Ovary (tissue), 9 donors: ENCODE results near the gene MOSMO. TPM values are rescaled to one million over a fixed set of nuclear protein-coding genes. Genes with fewer than 3 reads are reported as not detected.

ENCODE experiments used
- DNase-seq, 5 donors: peaks; one replicate each; pipeline ENCODE4 v3.0.0-alpha.2; 2019 to 2020
- H3K27ac ChIP-seq, 2 donors: fragments of 200-600 bp; one replicate each; pipeline versions ENCODE4 v1.5.1 to v1.8.0; 2019 to 2022
- H3K27me3 ChIP-seq: fragments of 200-600 bp; one replicate; pipeline ENCODE4 v1.8.0; 2022
- H3K36me3 ChIP-seq: fragments of 200-600 bp; sonication (generic); one replicate; pipeline ENCODE4 v1.5.1; 2019
- H3K4me1 ChIP-seq: one replicate; pipeline ENCODE4 v1.8.1; 2013; ENCODE audit warnings: mild to moderate bottlenecking, moderate library complexity; ENCODE audit not compliant: insufficient read depth
- H3K4me3 ChIP-seq: fragments of 200-600 bp; sonication (generic); one replicate; pipeline ENCODE4 v1.5.1; 2017
- H3K9me3 ChIP-seq, 2 donors: fragments of 200-600 bp in 1 of 2; sonication (generic) in 1 of 2; one replicate each; pipeline versions ENCODE4 v1.5.1 to v1.8.1; 2013 to 2019; ENCODE audit warnings: mild to moderate bottlenecking in 1 of 2, moderate library complexity in 1 of 2
- CTCF ChIP-seq, 3 donors: fragments of 450-650 bp in 2 of 3; fragments of 200-600 bp in 1 of 3; IDR thresholded peaks; one replicate each; pipeline versions ENCODE4 v1.5.1 to v1.8.0; 2016 to 2022; ENCODE audit warnings: antibody characterized with exemption in 3 of 3, mild to moderate bottlenecking in 1 of 3
- EP300 ChIP-seq: sonication (generic); formaldehyde crosslinking; IDR thresholded peaks from one replicate; pipeline ENCODE4 v1.6.1; 2017; ENCODE audit warnings: antibody characterized with exemption
- POLR2A ChIP-seq: fragments of 450-650 bp; IDR thresholded peaks from one replicate; pipeline ENCODE4 v1.6.1; 2017; ENCODE audit warnings: antibody characterized with exemption, mild to moderate bottlenecking, moderate library complexity
- WGBS, 3 donors: extraction: QIAGEN DNeasy Blood & Tissue Kit in 1 of 3; methylation state at CpG; one replicate each; pipeline versions ENCODE4 v1.1.5 to v1.1.7; 2013 to 2017; 5-methylcytosine and 5-hydroxymethylcytosine counted together
- intact Hi-C, 4 donors: fragments of 100-400 bp; cut with DNase I; formaldehyde crosslinking; loops; one replicate each; pipeline versions ENCODE4 v1.11.0 to v1.15.1; 2022 to 2023
- polyA plus RNA-seq, 2 donors: library from polyadenylated mRNA; stranded (reverse); fragments of 200-250 nt in 1 of 2; fragments of 350-450 nt in 1 of 2; fragmentation: Illumina TruSeq in 1 of 2; extraction: RNeasy Lipid Tissue Mini Kit (QIAGEN cat#74804) in 1 of 2; gene quantifications; one replicate each; pipeline ENCODE4 v1.2.3, GENCODE V29; 2013 to 2014
- total RNA-seq, 7 donors: library from RNA; depleted of rRNA in 2 of 7; stranded (reverse); fragments of >200 nt in 2 of 7; fragmentation: NEBNext Ultra II Directional in 3 of 7; extraction: Animal tissue kit (Norgen Biotek cat#: 25700) in 3 of 7; gene quantifications; one replicate each; pipeline versions ENCODE4 v1.1.0 to v1.2.4, GENCODE V29; 2016 to 2023
- donor health status: DM: no; HTN: no; CAD: no; lungs with moderate emphysema.
- donor health status: DM: no; HTN: no; CAD: no.
- donor health status: Bipolar disorder and iron deficiency.
- donor health status: DM: yes; HTN: yes; CAD: no.
- donor health status: DM: no; HTN: no; CAD: no.
- donor health status: DM: yes; HTN: yes; CAD: no.

Gene MOSMO
- total and polyA plus RNA-seq, 9 donors: 11.6 to 33.3 (median 18.2) TPM

DNA sequence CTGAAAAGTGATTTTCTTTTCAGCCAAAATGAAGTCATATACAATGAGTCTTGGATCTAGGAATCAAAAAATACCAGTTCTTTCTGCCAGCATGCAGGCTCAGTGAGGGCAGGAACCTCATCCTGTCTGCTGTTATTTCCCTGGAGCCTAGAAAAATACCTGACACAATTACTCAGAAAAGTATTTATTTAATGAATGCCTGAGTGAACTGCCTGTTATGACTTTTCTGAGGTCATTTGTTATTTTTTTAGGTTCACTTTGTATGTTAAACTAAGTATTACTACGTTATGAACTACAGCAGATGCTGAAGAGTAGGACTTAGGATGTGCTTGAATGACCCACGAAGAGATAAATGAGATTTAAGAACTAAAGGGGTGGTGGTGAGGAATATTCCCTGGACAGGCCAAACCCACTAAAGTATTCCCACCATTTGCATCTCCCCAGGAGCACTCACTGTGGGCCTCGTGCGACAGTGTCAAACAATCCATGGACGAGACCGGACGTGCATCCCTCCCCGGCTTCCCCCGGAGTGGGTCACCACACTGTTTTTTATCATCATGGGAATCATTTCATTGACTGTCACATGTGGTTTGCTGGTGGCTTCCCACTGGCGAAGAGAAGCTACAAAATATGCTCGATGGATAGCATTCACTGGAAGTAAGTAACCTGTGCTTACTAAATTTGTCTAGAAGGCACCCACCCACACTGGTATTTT is 67.3 kb downstream of the MOSMO start:
- Histone ChIP-seq H3K4me3 (no peak overlapping the region), H3K36me3 (no peaks in the 10 kb centered on the region), H3K4me1 (peaks cover 10% of the 10 kb centered on the region), H3K27me3 (no peaks in the 10 kb centered on the region), H3K27ac (no peak overlapping the region), H3K9me3 (no peaks in the 10 kb centered on the region)
- intact Hi-C loops: loop anchor here in 3 of 4 donors (5.0 to 10.0 kb wide), 4 partner anchors 70 to 230 kb away; partner anchors contain the start of genes PDZD9 (in 2 of the 3) and MOSMO (in 1 of the 3)
- no peak for TF ChIP-seq CTCF (IDR thresholded peaks at IDR 0.05)
- TF ChIP-seq POLR2A: no peak
- TF ChIP-seq EP300: no peak
- 95 to 97% (median 95%) methylated on average over 11 of the region's 11 CpGs for WGBS, 3 donors
- DNase-seq: no peak

GRCh38 chr16:22075776-22076175 is 67.9 kb downstream of the MOSMO start:
- intact Hi-C loops: loop anchor here in 3 of 4 donors (2.0 to 10.0 kb wide), 5 partner anchors 71 to 229 kb away; partner anchors contain the start of genes PDZD9 (in 3 of the 3) and MOSMO (in 1 of the 3)
- WGBS, 3 donors: 91 to 97% (median 96%) methylated on average over 1 of the region's 1 CpG
- Histone ChIP-seq H3K4me3 (no peak overlapping the region), H3K4me1 (peaks cover 6% of the 10 kb centered on the region), H3K36me3 (no peaks in the 10 kb centered on the region), H3K27ac (no peak overlapping the region), H3K9me3 (no peaks in the 10 kb centered on the region), H3K27me3 (no peaks in the 10 kb centered on the region)
- no peak for DNase-seq
- TF ChIP-seq EP300 (no peak), CTCF (IDR thresholded peaks at IDR 0.05) (no peak)

DNA sequence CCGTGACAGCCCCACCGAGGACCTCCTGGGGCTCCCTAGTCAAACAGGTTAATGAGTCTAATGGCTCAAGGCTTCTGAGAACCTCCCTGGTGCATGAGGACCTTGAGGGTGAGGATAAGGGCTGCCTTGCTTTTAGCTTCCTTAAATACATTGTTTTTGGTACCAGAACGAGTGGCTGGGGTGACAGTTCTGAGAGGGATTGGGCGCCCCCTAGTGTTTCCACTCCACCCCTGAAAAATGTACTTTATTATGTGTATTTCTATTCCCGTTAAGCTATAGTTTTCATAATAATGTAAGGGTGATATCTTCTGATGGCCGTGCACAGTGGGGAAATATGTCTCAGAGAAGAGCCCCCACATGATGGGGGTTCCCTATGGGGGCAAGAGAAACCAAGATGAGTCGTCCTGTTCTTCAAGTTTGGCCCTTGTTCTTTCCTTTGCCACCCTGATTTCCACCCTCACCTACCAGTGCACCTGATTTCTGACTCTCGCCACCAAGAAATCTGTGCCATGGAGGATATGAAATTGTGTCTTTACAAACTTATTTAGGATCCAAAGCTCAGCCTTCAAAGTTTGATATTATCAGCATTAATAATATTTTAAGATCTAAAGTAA is 69.9 kb downstream of the MOSMO start:
- H3K27me3 ChIP-seq: no peaks in the 10 kb centered on the region
- H3K4me3 ChIP-seq: no peak overlapping the region
- 35 to 46% (median 38%) methylated on average over 8 of the region's 8 CpGs for WGBS, 3 donors
- no peak overlapping the region for H3K27ac ChIP-seq
- no peaks in the 10 kb centered on the region for H3K36me3 ChIP-seq
- no peaks in the 10 kb centered on the region for H3K9me3 ChIP-seq
- DNase-seq: peak; percentile 28 to 72 (median 65)
- intact Hi-C loops: loop anchor here in 3 of 4 donors (2.0 to 10.0 kb wide), 5 partner anchors 73 to 227 kb away; partner anchors contain the start of genes PDZD9 (in 3 of the 3) and MOSMO (in 1 of the 3)
- TF ChIP-seq POLR2A (no peak), CTCF (IDR thresholded peaks at IDR 0.05) (peak; percentile 54 to 61 (median 56)), EP300 (no peak)
- H3K4me1 ChIP-seq: peaks cover 3% of the 10 kb centered on the region

DNA sequence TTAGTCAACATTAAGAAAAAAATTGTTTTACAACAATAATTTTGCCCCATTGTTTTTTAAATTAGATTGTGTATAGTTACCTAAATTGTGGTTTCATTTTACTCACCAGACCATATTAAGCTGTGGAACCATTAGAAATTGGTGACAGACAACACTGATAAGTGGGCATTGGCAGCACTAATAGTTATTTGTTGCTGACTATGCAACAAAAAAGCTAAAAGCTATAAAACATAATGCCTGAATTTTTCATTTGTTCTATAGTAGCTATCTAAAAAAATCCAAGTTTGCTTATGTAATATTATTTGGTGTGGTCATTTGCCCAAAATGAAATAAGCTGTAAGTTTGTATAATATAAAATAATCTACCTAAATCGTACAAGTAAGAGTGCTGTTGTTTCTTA is 70.7 kb downstream of the MOSMO start:
- H3K9me3 ChIP-seq: no peaks in the 10 kb centered on the region
- 48 to 69% (median 49%) methylated on average over 1 of the region's 1 CpG for WGBS, 3 donors
- H3K27ac ChIP-seq: no peak overlapping the region
- intact Hi-C loops: loop anchor here in 3 of 4 donors (5.0 to 10.0 kb wide), 4 partner anchors 74 to 226 kb away; partner anchors contain the start of genes PDZD9 (in 2 of the 3) and MOSMO (in 1 of the 3)
- TF ChIP-seq POLR2A (no peak), EP300 (no peak), CTCF (IDR thresholded peaks at IDR 0.05) (no peak)
- no peak overlapping the region for H3K4me3 ChIP-seq
- H3K36me3 ChIP-seq: no peaks in the 10 kb centered on the region
- H3K27me3 ChIP-seq: no peaks in the 10 kb centered on the region
- DNase-seq: no peak
- H3K4me1 ChIP-seq: peaks cover 3% of the 10 kb centered on the region
